Gastrocnemius medialis (tissue), 4 donors: Measurements from ENCODE around the gene MTHFD2L.

ENCODE experiments used
- CTCF ChIP-seq, 5 experiments: fragments of 450-650 bp in 3 of 5; fragments of 200-600 bp in 2 of 5; sonication (generic) in 2 of 5; IDR thresholded peaks in 4 of 5; conservative IDR thresholded peaks in 1 of 5; 1 replicate in 4 of 5; 2 replicates in 1 of 5; pipeline ENCODE4 v1.5.1; 2016 to 2019; ENCODE audit warnings: antibody characterized with exemption in 5 of 5, mild to moderate bottlenecking in 3 of 5, moderate library complexity in 3 of 5
- POLR2A ChIP-seq, 2 donors: fragments of 450-650 bp; IDR thresholded peaks; one replicate each; pipeline ENCODE4 v1.6.1; 2017; ENCODE audit warnings: antibody characterized with exemption in 2 of 2, mild to moderate bottlenecking in 2 of 2, moderate library complexity in 2 of 2

GRCh38 chr4:74244049-74244448 lies 86.1 kb downstream of the MTHFD2L start:
- TF ChIP-seq CTCF (IDR thresholded peaks at IDR 0.05 in 4 of 5, conservative IDR thresholded peaks at IDR 0.05 in 1 of 5) (no peak), POLR2A (IDR thresholded peaks at IDR 0.05) (no peak)
